ENCODE data around the gene SYT8. TPM values are rescaled to one million over a fixed set of nuclear protein-coding genes. Genes with fewer than 3 reads are reported as not detected.

The SYT8 gene
- total RNA-seq, 1 donor from 2014 or later: not detected

DNA sequence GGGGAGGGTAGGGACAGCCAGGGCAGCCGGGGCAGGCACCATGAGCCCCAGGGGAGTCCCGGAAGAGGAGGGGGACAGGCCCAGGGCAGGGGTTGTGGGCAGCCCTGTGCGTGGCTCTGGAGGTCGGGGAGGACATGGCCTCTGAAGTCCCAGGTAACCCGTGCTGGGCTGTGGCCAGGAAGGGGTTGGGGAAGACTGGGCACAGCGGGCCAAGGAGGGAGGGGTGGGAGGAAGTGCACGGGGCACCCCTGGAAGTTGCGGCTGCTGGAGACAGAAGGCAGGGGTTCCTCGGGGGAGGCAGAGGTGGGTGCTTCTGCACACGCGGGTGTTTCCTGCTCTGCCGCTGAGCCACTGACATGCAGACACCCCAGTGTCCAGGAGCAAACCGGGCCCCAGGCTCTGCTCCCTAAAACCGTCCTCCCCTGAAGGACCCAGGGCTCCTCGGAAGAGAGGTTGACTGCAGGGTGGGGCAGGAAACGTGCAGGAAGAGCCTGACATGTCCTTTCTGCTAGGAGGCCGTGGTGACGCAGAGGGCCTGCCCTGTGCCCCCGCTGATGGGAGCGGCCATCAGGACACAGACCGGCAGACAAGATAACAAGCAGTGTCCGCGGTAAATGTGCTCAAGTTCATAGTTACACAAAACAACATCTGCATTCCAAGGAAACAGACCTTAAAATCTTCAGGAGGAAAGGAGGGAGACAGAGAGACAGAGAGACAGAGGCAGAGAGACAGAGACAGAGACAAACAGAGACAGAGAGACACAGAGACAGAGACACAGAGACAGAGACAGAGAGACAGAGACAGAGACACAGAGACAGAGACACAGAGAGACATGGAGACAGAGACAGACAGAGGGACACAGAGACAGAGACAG, 9.7 kb downstream of the SYT8 start:
- DNase-seq (ENCODE audit: low spot score): no peak

DNA sequence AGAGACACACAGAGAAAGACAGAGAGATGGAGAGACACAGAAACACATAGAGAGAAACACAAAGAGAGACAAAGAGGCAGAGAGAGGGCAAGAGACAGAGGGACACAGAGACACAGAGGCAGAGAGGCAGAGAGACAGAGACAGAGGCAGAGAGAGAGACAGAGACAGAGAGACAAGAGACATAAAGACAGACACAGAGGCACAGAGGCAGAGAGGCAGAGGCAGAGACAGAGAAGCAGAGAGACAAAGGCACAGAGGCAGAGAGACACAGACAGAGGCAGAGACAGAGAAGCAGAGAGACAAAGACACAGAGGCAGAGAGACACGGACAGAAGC, 10.3 kb downstream of the SYT8 start:
- DNase-seq (ENCODE audit: low spot score): no peak

DNA sequence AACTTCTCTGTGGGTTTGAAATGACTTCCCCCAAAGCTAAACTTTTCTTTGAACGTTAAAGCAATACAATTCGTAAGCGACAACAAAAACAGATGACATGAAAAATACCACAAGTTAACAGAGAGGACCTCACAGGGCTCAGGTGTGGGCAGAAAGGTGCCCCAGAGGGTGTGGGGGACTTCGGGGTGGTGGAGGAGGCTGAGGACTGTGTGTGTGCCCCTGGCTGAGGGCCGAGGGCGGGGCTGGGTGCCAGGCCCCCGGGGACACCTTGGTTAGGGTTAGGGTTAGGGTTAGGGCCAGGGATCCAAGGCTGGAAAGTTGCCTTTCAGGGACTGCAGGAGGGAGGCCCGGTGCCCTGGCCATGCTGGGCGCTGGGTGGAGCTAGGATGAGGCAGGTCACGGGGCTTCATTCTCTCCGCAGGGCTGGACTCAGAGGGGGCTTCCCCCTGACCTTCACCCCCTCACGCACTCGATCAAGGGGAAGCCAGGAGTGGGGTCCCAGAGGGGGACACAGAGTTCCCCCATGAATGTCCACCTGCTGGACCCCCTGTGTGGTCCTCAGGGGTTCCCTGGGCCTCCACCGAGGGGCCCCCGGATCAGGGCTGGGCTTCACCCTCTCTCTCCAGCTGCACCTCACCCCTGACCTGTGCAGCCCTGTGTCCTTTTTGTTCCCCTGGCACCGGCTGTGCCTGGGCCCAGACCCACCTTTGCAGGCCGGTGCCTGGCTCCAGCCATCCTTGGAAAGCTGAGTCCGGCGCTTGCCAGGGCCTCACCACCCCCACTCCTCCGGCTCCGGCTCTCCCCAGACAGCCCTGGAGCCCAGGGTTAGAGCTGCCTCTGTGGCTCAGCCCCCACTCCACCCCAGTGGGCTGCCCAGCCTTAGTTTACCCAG, 11.0 kb downstream of the SYT8 start:
- no peak for DNase-seq (ENCODE audit: low spot score)

DNA sequence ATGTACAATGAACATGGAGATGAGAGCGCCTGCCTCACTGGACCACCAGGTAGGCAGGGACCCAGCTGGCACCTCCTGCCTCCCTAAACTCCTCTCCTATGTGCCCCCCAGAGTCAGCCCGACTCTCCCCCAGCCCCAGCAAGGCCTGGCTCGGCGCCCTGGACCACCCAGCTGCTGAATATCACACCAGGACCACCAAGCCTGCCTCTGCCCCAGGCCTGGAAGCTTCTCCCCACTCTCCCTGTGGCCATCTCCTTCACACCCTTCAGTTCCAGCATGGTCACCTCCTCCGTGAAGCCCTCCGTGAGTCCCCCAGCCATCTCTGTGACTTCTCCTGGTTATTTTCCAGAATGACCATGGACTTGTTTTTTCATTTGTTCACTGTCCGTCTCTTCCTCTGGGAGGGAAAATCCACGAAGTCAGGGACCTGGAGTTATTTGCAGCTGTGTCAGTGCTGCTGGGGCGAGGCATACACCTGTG, 11.7 kb downstream of the SYT8 start:
- DNase-seq (ENCODE audit: low spot score): no peak

DNA sequence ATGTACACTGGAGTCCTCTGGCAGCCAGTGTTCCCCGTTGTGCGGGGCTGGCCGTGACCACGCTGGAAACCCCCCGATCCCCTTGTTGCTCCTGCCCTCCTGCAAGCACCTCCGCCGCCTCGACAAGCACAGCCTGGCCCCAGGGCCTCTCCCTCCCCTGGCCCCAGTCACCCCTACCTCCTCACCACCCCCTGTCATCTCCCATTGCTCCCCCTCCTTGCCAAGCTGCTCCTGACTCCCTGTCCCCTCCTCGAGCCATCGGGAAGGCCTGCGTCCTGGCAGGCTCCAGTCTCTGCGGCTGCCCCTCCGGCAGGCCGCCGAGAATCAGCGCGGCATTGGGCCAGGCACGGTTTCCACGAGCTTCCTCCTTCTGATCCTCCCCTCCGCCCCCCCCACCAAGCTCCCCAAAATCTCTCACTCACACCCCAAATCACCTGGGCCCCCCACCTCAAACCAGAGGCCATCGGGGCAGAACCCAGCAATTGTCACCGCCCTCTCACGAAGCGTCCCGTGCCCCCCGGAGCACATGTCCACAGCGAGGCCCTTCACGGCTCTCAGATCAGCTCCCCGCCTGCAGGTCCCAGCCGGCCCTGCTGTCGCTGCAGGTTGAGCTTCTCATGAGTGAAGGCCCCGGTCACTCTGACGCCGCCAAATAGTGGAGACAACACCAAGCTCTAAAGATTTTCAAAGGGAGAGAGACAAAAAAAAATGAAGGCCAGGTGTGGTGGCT, 12.4 kb downstream of the SYT8 start:
- no peak for DNase-seq (ENCODE audit: low spot score)

DNA sequence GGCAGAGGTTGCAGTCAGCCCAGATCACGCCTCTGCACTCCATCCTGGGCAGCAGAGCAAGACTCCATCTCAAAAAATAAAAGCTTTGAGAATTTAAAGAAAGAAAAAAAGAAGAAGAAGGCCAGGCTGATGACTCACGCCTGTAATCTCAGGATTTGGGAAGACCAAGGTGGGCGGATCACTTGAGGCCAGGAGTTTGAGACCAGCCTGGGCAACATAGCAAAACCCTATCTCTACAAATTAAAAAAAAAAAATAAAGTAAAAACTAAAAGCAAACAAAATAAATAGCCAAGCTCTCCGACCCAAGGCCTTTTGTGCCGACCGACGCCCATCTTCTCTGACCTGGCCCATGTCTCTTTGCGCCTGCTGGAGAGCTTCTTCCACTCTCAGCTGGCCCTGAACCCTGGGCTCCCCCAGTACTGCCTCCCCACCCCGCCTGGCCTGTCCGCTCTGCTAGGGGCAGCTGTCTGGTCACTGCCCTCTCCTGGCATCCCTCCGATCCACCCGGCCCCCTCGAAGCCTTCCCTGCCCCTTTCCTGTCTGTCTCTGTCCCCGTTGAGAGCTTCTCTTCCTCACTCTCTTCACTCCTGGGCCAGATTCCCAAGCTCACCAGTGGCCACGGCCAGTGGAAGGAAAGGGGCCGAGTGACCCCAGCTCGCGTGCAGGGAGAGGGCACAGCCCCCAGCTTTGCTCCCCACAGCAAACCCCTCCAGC, 13.3 kb downstream of the SYT8 start:
- DNase-seq (ENCODE audit: low spot score): no peak

DNA sequence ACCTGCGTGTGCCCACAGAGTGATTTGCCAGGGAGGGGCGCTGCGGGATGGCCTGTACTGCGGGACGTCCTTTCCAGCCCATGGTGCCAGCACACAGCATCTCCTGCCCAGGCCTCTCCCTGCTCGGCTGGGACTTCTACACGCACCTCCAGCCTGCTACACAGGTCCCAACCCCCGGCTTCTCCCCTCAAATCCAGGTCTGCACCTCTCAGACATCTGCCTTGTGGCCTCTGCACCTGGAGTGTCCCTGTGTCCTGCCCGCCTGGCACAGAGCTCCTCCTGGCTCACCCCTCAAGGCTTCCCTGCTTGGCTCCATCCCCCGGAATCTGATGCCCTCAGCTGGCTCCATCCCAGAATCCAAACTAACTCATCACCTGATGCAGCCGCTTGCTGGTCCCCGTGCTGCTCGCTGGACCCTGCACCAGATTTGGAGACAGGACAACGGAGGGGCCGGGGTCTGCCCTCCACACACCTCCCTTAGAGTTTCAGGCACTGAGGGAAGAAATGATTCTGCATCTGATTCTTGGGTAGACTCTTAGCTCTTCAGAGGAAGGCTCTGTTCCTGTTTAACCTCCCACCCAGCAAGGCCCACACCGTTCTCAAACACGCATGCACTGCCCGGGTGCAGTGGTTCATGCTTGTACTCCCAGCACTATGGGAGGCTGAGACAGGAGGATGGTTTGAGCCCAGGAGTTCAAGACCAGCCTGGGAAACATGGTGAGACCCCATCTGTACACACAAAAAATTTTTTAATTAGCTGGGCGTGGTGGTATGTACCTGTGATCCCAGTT, 14.0 kb downstream of the SYT8 start:
- no peak for DNase-seq (ENCODE audit: low spot score)

DNA sequence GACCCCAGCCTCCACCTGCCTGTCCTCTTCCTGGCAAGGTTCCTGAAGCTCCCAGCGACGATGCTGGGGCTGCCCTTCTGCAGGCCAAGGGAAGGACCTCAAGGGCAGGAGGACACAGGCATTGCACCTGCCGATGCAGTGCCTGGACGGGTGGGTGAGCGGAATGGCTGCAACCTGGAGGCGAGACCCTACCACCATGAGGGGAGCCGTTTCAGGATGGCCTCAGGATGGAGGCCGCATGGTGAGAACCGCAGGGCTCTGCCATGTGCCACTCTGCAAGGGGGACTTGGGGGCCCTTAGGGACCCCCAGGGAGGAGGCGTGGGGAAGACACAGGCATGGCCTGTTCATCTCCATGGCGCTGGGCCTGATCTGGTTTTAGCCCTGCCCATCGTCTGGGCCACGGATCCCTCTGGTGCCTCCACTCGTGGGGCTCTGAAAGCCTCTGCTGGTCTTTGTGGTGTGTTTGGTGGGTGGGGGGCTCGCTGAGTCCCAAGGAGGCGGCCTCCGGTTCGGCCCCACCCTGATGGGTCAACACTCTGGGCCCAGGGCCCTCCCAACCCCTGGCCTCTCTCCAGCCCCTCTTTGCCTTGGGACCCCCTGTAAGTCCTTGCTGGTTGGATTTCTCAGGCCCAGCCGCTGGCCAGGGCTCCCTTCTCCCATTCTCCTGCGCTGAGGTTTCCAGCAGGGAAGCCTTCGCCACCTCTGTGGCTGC, 16.8 kb downstream of the SYT8 start:
- DNase-seq (ENCODE audit: low spot score): no peak

DNA sequence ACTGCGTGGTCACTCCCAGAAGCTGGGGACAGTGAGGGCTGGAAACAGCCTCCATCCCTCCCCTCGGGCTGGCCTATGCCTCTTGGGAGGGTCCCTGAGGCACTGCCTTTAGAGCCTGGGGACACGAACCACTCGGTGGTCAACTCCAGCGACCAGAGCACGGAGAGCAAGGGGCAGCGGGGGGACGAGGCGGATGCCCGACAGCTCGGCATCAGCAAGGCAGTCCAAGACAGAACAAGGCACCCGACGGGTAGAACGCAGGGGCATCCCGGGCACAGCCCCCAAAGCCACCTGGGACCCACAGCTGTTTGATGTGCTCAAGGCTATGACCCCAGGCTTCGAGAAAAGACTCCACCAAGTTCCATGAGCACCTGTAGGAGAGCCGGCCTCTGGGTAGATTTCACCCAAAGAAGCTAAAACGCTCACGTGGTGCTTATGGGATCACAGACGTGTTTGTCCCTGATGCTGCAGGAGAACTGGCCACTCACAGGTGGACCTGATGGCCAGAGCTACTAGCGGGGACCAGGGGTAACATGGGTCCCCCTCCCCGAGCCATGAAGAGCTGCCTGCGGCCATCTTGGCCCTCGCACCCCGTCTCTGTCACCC, 17.6 kb downstream of the SYT8 start:
- DNase-seq (ENCODE audit: low spot score): no peak

DNA sequence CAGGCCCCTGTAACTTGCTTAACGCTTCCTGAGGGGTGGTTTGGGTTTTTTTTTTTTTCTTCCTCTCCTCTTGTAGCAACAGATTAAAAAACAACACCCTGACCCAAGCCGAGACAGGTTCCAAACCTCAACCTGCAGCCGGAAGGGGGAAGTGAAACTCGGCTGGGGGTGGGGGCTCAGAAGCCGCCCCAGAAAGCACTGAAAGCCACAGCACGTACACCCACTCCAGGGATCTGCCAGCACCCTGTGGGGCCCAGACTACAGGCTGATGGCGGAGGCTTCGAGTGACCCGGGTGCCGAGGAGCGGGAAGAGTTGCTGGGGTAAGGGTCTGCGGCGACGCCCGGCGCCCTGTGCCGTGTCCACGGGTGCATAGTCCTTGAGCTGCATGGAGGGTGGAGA, 18.1 kb downstream of the SYT8 start, which contains the start of gene LSP1:
LSP1 (plus strand) TSS at position 208 of the 400 bp plus-strand sequence; CDS start at position 269, 61 bp downstream.
- DNase-seq (ENCODE audit: low spot score): no peak

DNA sequence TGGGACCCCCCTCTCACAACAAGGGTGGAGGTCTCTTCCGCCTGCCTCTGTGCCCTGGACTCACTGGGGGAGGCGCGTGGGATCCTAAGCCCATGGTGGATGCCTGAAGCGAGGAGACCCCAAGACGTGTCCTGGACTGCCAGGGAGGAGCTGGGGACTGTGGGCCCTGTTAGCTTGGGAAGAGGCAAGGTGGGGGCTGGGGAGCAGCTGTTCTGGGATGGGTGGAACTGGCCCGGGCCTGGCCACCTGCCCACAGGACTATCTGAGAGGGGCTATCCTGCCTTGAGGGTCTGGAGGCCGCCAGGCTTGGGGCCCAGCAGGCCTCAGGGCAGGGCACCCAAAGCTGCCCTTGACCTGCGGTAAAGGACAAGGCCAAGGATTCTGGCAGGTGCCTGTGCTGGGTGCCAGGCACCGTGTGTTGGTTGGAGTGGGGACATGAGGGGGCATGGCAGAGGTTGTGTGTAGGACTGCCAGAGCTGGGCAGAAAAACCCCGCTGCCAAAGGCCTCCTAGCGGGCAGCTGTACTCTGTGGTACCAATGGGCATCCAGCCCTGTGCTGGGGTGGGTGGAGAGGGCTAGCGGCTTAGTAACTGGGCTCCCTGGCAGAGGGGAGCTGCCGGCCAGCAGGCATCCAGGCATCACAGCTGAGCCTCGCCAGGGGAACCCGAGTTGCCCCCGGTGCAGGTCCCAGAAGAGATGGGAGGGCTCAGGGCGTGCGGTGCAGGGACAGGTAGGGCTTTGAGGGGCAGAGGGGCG, 18.8 kb downstream of the SYT8 start:
- no peak for DNase-seq (ENCODE audit: low spot score)

DNA sequence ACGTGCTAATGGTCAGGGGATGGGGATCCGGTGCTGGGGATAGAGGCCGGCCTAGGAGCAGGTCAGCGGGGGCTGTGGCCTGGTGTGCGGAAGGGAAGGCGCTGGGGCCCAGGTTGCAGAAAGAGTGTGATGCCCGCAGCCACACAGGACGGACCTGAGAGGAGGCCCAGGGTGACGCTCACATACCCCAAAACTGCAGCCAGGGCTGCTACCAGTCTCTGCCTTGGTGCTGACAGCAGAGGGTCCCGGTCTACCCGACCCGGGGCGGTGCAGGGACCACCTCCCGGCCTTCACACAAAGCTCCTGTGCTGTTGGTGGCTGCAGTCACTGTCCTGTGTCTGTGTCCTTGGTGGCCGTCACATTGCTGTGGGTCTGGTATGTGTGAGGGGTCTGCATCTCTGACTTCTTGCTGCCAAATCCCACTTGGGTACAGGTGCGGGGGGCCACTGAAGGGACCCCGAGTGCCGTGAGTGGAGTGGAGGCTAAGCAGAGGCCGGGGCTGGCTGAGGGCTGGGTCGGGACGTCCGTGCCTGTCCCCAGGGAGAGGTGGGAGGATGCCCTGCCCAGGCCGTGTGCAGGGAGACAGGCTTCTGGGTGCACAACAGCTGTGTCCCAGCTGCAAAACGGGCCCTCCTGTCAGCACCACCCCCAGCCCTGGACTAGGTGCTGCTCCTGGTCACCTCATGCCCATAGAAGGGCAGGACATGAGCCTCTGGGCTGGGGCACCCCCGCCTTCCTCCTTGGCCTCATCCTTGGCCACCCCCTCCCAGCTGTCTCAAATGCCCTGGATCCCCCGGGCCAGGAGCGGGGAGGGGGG, 19.6 kb downstream of the SYT8 start:
- no peak for DNase-seq (ENCODE audit: low spot score)

DNA sequence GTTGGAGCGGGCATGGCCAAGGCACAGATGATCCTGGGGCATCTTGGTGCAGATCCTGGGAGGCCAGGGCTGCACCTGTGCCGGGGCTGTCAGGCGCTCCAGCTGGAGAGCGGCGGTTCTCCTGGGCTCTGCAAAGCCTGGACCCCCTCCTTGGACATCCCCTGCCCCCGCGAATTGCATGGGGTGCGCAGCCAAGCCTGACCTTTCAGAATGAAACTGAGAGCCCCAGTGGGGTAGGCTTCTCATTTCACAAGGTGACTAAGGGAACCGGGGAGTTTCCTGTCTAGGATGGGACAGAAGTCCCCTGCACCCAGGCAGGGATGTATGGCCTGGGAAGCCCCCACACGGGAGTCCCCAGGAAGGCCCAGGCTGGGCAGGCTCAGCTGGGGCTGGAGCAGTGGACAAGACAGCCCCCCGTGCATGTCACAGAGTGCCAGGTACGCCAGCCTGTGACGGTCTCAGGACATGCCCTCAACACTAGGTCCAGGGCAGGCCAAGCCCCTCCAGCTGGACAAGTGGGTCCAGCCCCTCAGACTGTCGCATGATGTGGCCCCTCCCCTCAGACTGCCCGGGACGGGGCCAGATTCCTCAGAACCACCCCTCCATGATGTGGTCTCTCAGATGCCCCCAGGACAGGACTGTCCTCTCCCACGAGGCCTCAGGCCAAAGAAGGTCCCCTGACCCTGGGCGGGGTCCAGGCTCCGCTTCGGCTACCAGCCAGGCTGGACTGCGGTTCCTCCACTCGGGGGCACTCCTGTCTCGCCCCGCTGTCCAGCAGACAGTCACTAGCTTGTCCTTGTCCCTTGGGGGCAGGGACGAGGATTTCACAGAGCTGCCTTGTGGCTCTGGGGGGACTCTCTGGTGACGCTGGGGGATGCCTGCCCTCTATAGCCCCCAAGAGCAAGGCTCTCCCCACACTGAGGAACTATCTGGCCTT, 20.4 kb downstream of the SYT8 start:
- DNase-seq (ENCODE audit: low spot score): no peak

DNA sequence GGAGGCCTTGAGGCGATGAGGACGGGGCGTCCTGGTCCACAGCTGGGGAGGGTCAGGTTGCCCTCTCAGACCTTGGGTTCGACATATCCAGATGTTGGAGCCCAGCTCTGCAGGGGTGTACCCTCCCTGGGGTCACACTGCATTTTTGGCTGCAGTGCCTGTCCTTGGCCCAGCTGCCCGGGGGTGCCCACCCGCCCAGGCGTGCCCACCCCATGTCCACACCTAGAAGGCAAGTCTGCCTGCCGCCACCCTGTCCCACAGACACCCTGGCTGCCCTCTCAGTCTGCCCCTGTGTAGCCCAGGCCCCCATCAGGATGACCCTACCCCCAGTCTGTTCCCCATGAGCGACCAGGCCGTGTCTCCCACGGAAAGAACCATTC, 21.1 kb downstream of the SYT8 start:
- no peak for DNase-seq (ENCODE audit: low spot score)

DNA sequence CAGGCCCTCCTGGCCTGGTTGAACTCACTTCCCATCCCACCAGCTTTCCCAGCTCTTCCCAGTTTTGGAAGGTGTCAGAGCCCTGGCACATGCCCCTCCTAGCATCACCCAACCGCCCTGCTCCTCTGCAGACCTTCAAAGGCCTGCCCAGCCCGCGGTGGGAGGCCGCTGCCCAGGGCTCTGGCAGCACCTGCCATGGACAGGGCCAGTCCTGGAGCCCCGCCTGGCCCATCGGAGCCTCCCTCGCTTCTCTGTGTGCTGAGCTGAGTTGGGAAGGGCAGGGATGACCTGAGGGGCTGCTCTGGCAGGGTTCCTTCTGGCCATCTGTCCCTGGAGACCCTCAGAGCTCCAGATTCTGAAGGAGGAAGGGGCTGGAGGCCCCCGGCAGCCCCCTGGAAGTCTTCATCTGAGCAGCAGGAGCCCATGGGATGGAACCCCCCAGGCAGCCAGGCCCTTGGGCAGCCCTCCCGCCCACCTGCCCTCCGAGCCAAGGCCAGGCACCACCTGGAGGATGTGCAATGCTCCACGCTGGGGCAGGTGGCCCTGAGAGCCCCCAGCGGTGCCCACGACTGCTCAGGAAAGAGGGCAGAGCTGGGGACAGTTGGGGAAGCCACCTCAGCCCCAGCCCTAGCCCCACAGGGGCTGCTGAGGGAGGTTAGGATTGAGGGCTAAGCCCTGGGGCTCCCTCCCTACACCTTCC, 21.7 kb downstream of the SYT8 start:
- DNase-seq (ENCODE audit: low spot score): no peak

DNA sequence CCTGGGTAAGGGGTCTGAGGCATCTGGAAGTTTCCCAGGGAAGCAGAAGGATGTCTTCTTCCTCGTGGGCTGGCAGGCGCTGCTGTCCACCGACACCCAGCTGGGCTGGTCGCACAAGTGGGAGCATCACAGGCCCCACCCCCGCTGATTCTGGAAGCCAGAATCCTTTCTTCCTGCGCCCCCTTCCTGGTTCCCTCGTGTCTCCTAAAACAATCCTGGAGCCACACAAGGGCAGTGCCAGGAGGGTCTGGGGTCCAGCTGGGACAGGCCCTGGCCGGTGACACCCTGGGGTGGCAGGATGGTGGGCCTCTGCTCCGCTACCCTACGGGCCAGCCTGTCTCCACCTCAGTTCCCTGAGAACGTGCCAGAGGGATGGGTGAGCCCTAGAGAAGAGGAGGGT, 22.3 kb downstream of the SYT8 start:
- no peak for DNase-seq (ENCODE audit: low spot score)
